ENCODE data around the gene CEP164.
"Not testable (repeated sequence)": the region's sequence is repeated elsewhere in the genome, so short reads cannot be mapped to it uniquely, and the experiment has no call there.

CEP164 gene

GRCh38 chr11:117369534-117369933 lies 41.9 kb downstream of the CEP164 start:
- no peak for DNase-seq

GRCh38 chr11:117371453-117371852 lies 43.8 kb downstream of the CEP164 start:
- no peak for DNase-seq

GRCh38 chr11:117374316-117375055 lies 46.8 kb downstream of the CEP164 start:
- DNase-seq = no peak

- no peak for DNase-seq
These were observed 48.3 kb downstream of the CEP164 start for GRCh38 chr11:117375960-117376359.

- DNase-seq = no peak
These were observed 48.9 kb downstream of the CEP164 start for GRCh38 chr11:117376517-117376916.

GRCh38 chr11:117378976-117379865 lies 51.6 kb downstream of the CEP164 start:
- no peak for DNase-seq

GRCh38 chr11:117380676-117381075 lies 53.0 kb downstream of the CEP164 start:
- DNase-seq = no peak

GRCh38 chr11:117381481-117382387 lies 54.1 kb downstream of the CEP164 start:
- DNase-seq = no peak

GRCh38 chr11:117382746-117383145 lies 55.1 kb downstream of the CEP164 start:
- no peak for DNase-seq

GRCh38 chr11:117384045-117384444 lies 56.4 kb downstream of the CEP164 start:
- no peak for DNase-seq

GRCh38 chr11:117385471-117385870 lies 57.8 kb downstream of the CEP164 start:
- no peak for DNase-seq

GRCh38 chr11:117385906-117386305 lies 58.3 kb downstream of the CEP164 start:
- DNase-seq = no peak

GRCh38 chr11:117387992-117388755 lies 60.5 kb downstream of the CEP164 start:
- no peak for DNase-seq

GRCh38 chr11:117390743-117391142 lies 63.1 kb downstream of the CEP164 start:
- no peak for DNase-seq

GRCh38 chr11:117391181-117391580 lies 63.5 kb downstream of the CEP164 start:
- DNase-seq = no peak

- no peak for DNase-seq
These were observed 64.5 kb downstream of the CEP164 start for GRCh38 chr11:117392001-117392690.

- DNase-seq = no peak
These were observed 65.3 kb downstream of the CEP164 start for GRCh38 chr11:117392979-117393378.

- no peak for DNase-seq
These were observed 66.7 kb downstream of the CEP164 start for GRCh38 chr11:117394221-117394925.

- no peak for DNase-seq
These were observed 67.8 kb downstream of the CEP164 start for GRCh38 chr11:117395476-117395875.

GRCh38 chr11:117396970-117397369 lies 69.3 kb downstream of the CEP164 start:
- no peak for DNase-seq

GRCh38 chr11:117398618-117399017 lies 71.0 kb downstream of the CEP164 start:
- not testable (repeated sequence) for DNase-seq
